SK-N-SH treated with all-trans-retinoic acid at 6 μM for 48 hours (cell line): ENCODE measurements around the gene UBL7.

ENCODE experiments used
- ATAC-seq: fragments of 200-7000 bp; cut with Tn5 transposase; 3 replicates; pipeline ENCODE4 v1.9.1; 2020; ENCODE audit warnings: mild to moderate bottlenecking, moderate library complexity
- ARNTL ChIP-seq: fragments of 450-650 bp; formaldehyde crosslinking; IDR thresholded peaks from 2 replicates; pipeline ENCODE4 v1.5.0; 2020; ENCODE audit warnings: low read depth, mild to moderate bottlenecking, moderate library complexity, borderline replicate concordance
- BACH2 ChIP-seq: fragments of 250-450 bp; sonication (Bioruptor Pico); IDR thresholded peaks from 2 replicates; pipeline ENCODE4 v1.9.0; 2021; ENCODE audit warnings: mild to moderate bottlenecking, borderline replicate concordance
- ESRRG ChIP-seq: fragments of 250-450 bp; sonication (Bioruptor Pico); IDR thresholded peaks from 2 replicates; pipeline ENCODE4 v1.6.1; 2021; ENCODE audit warnings: mild to moderate bottlenecking
- PPARA ChIP-seq: fragments of 250-450 bp; sonication (Bioruptor Pico); IDR thresholded peaks from 2 replicates; pipeline ENCODE4 v1.5.0; 2020; ENCODE audit warnings: mild to moderate bottlenecking, borderline replicate concordance
- RARB ChIP-seq: fragments of 250-450 bp; sonication (Bioruptor Pico); IDR thresholded peaks from 2 replicates; pipeline ENCODE4 v1.8.0; 2021; ENCODE audit warnings: mild to moderate bottlenecking, moderate library complexity
- SNAI2 ChIP-seq: fragments of 250-450 bp; sonication (Bioruptor Pico); IDR thresholded peaks from 2 replicates; pipeline ENCODE4 v1.5.0; 2020; ENCODE audit warnings: mild to moderate bottlenecking, moderate library complexity
- TOX ChIP-seq: fragments of 250-450 bp; sonication (Bioruptor Pico); IDR thresholded peaks from 2 replicates; pipeline ENCODE4 v1.8.0; 2021; ENCODE audit warnings: mild to moderate bottlenecking, moderate library complexity, borderline replicate concordance
- ZC3H10 ChIP-seq: fragments of 250-450 bp; sonication (Bioruptor Pico); IDR thresholded peaks from 2 replicates; pipeline ENCODE4 v1.5.1; 2021; ENCODE audit warnings: mild to moderate bottlenecking, moderate library complexity
- ZFP3 ChIP-seq: fragments of 250-450 bp; sonication (Bioruptor Pico); IDR thresholded peaks from 2 replicates; pipeline ENCODE4 v1.5.0; 2020; ENCODE audit warnings: mild to moderate bottlenecking, moderate library complexity
- ZNF565 ChIP-seq: fragments of 450-650 bp; formaldehyde crosslinking; conservative IDR thresholded peaks from 2 replicates; pipeline ENCODE4 v1.5.0; 2020; ENCODE audit warnings: low read depth, mild to moderate bottlenecking, moderate library complexity
- ZNF70 ChIP-seq: fragments of 450-650 bp; formaldehyde crosslinking; IDR thresholded peaks from 2 replicates; pipeline ENCODE4 v1.5.0; 2020; ENCODE audit warnings: mild to moderate bottlenecking, moderate library complexity
- ZNF8 ChIP-seq: fragments of 450-650 bp; formaldehyde crosslinking; IDR thresholded peaks from 2 replicates; pipeline ENCODE4 v1.5.0; 2020; ENCODE audit warnings: mild to moderate bottlenecking, moderate library complexity
- TF ChIP-seq, protein P1 (sequence below): fragments of 250-450 bp; sonication (Bioruptor Pico); IDR thresholded peaks from 2 replicates; pipeline ENCODE4 v1.8.0; 2020; ENCODE audit warnings: mild to moderate bottlenecking, moderate library complexity, borderline replicate concordance
- TF ChIP-seq, protein P2 (sequence below): fragments of 250-450 bp; sonication (Bioruptor Pico); IDR thresholded peaks from 2 replicates; pipeline ENCODE4 v1.5.1; 2021; ENCODE audit warnings: mild to moderate bottlenecking, moderate library complexity
- TF ChIP-seq, protein P3 (sequence below): fragments of 250-450 bp; sonication (Bioruptor Pico); IDR thresholded peaks from 2 replicates; pipeline ENCODE4 v1.5.0; 2020; ENCODE audit warnings: mild to moderate bottlenecking, moderate library complexity
- TF ChIP-seq, protein P4 (sequence below): fragments of 250-450 bp; sonication (Bioruptor Pico); IDR thresholded peaks from 2 replicates; pipeline ENCODE4 v1.8.0; 2021; ENCODE audit warnings: low read depth, mild to moderate bottlenecking, moderate library complexity, borderline replicate concordance

The UBL7 gene

DNA sequence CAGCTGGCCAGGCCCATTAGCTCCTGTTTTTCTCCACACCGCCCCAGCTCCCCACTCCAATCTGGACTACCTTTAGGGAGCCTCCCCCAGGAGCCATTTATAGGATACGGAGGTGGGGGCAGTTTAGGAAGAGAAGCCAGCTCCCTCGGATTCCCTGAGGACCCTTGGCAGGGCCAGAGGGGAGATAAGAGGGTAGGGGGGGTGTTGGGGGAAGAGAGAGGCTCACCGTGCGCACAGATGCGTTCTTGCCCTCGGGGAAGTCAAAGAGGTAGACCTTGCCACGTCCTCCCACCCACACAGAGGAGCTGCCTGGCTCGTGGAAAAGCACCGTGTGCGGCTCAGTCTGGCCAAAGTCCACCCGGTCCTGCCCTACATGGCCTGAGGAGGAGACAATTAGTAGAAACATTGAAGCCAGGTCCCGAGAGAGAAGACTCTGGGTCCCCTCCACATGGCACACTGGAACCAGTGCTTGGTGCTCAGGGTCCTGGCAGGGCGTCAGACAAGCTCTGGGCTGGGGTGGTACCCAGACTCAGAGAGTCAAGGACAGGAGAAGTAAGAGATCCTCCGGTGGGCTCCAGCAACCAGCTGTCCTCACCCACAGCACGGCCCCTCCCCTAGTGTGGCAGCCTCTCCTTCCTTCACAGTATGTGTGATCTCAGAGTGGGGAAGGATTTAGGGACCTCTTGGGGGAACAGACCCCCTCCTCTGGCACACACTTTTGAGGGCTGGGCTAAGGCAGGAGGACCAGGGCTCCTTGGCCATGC lies 42.2 kb downstream of the UBL7 start:
- TF ChIP-seq SNAI2 (CRISPR knock-in tag) = no peak
- TF ChIP-seq, all 23 proteins: peak for 0
- no peak for ATAC-seq

DNA sequence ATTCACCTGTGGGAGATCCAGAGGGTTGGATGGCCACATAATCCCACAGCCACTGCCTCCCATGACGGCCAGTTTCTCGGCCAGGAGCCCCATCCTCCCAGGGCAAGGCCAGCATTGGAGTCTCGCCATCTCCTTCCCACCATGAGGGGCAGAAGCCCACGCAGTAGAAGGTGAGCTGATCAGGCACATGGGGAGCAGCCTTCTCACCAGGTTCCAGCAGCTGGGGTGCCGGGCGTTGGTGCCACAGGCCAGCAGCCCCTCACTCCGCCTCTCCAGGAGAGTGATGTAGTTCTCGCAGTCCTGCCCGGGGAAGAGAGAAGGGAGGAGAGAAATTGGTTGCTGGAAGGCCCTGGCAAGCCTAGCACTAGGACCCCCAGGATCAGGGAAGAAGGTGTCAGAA lies 43.3 kb downstream of the UBL7 start:
- no peak for TF ChIP-seq RARB (CRISPR knock-in tag)
- TF ChIP-seq ZNF70 (CRISPR knock-in tag) = no peak
- no peak for TF ChIP-seq ESRRG (CRISPR knock-in tag)
- TF ChIP-seq, protein P1, sequence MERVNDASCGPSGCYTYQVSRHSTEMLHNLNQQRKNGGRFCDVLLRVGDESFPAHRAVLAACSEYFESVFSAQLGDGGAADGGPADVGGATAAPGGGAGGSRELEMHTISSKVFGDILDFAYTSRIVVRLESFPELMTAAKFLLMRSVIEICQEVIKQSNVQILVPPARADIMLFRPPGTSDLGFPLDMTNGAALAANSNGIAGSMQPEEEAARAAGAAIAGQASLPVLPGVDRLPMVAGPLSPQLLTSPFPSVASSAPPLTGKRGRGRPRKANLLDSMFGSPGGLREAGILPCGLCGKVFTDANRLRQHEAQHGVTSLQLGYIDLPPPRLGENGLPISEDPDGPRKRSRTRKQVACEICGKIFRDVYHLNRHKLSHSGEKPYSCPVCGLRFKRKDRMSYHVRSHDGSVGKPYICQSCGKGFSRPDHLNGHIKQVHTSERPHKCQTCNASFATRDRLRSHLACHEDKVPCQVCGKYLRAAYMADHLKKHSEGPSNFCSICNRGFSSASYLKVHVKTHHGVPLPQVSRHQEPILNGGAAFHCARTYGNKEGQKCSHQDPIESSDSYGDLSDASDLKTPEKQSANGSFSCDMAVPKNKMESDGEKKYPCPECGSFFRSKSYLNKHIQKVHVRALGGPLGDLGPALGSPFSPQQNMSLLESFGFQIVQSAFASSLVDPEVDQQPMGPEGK (CRISPR knock-in tag) = no peak
- TF ChIP-seq, protein P2, sequence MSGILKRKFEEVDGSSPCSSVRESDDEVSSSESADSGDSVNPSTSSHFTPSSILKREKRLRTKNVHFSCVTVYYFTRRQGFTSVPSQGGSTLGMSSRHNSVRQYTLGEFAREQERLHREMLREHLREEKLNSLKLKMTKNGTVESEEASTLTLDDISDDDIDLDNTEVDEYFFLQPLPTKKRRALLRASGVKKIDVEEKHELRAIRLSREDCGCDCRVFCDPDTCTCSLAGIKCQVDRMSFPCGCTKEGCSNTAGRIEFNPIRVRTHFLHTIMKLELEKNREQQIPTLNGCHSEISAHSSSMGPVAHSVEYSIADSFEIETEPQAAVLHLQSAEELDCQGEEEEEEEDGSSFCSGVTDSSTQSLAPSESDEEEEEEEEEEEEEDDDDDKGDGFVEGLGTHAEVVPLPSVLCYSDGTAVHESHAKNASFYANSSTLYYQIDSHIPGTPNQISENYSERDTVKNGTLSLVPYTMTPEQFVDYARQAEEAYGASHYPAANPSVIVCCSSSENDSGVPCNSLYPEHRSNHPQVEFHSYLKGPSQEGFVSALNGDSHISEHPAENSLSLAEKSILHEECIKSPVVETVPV (CRISPR knock-in tag) = no peak
- no peak for TF ChIP-seq ZNF565
- no peak for TF ChIP-seq BACH2 (CRISPR knock-in tag)
- TF ChIP-seq SNAI2 (CRISPR knock-in tag) = no peak
- TF ChIP-seq ZFP3 = no peak
- no peak for TF ChIP-seq ZNF8
- TF ChIP-seq PPARA = no peak
- TF ChIP-seq, protein P3, sequence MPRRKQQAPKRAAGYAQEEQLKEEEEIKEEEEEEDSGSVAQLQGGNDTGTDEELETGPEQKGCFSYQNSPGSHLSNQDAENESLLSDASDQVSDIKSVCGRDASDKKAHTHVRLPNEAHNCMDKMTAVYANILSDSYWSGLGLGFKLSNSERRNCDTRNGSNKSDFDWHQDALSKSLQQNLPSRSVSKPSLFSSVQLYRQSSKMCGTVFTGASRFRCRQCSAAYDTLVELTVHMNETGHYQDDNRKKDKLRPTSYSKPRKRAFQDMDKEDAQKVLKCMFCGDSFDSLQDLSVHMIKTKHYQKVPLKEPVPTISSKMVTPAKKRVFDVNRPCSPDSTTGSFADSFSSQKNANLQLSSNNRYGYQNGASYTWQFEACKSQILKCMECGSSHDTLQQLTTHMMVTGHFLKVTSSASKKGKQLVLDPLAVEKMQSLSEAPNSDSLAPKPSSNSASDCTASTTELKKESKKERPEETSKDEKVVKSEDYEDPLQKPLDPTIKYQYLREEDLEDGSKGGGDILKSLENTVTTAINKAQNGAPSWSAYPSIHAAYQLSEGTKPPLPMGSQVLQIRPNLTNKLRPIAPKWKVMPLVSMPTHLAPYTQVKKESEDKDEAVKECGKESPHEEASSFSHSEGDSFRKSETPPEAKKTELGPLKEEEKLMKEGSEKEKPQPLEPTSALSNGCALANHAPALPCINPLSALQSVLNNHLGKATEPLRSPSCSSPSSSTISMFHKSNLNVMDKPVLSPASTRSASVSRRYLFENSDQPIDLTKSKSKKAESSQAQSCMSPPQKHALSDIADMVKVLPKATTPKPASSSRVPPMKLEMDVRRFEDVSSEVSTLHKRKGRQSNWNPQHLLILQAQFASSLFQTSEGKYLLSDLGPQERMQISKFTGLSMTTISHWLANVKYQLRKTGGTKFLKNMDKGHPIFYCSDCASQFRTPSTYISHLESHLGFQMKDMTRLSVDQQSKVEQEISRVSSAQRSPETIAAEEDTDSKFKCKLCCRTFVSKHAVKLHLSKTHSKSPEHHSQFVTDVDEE (CRISPR knock-in tag) = no peak
- no peak for ATAC-seq

DNA sequence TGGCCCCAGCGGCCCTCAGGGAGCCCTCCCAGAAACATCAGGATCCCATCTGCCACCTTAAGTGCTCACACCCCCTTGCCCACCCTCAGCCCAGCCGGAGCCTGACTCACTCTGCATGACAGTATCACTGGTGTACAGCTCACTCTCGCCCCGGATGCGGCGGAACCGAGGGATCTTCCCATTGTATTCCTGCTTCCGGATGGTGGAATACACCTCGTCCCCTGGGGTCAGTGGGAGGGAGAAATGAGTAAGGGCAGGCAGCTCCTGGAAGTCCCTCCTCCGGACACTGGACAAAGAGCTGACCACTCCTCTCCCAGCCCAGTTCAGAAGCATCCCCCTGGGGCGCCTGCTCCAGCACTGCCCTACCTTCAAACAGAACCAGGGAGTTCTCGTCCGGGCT lies 43.7 kb downstream of the UBL7 start:
- no peak for ATAC-seq
- TF ChIP-seq ZFP3 (no peak), PPARA (no peak), BACH2 (CRISPR knock-in tag) (no peak)
- TF ChIP-seq, protein P3 (CRISPR knock-in tag) = no peak
- TF ChIP-seq, protein P4, sequence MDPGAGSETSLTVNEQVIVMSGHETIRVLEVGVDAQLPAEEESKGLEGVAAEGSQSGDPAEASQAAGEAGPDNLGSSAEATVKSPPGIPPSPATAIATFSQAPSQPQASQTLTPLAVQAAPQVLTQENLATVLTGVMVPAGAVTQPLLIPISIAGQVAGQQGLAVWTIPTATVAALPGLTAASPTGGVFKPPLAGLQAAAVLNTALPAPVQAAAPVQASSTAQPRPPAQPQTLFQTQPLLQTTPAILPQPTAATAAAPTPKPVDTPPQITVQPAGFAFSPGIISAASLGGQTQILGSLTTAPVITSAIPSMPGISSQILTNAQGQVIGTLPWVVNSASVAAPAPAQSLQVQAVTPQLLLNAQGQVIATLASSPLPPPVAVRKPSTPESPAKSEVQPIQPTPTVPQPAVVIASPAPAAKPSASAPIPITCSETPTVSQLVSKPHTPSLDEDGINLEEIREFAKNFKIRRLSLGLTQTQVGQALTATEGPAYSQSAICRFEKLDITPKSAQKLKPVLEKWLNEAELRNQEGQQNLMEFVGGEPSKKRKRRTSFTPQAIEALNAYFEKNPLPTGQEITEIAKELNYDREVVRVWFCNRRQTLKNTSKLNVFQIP (CRISPR knock-in tag) = no peak

DNA sequence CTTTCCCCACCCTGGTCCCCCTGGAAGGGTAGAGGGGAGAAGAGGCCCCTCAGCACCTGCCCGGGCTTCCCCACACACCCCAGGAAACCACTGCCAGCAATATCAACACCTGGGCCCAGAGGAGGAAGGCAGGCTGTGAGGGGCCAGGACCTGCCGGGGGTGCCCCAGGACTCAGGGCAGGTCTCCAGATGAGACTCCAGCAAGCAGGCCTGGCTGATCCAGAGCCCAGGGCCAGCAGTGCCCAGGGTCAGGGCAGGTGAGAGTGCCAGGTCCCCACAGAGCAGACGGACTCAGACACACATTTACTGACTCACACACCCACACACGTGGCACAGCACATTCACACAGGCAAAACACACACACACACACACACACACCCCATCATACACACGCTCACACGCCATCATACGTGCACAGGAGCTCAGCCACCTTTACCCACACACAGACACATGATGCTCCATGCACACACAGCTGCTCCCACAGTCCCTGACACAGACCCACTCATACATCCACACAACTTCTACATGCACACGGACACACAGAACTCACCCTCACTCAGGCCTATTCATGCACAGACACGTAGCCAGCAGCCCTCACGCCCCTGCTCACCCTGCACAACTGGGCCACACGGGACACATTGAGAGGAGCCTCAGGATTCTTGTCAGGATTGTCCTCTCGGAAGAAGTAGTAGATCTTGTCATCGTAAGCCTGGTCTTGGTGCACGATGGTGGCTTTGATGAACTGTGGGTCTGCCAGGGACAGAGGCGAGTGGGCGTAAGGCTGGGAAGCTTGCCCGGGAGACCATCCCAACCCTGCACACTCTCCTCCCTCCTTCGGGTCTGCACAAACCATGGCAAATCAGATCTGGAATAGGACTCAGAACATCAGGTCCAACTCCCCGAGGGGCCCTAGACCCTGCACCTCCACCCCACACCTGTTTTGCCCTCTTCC lies 44.7 kb downstream of the UBL7 start:
- no peak for ATAC-seq
- TF ChIP-seq ARNTL (CRISPR knock-in tag) (no peak), ZC3H10 (no peak), TOX (CRISPR knock-in tag) (no peak)
- TF ChIP-seq, protein P3 (CRISPR knock-in tag) = no peak
- TF ChIP-seq, protein P1 (CRISPR knock-in tag) = no peak
